Activated gamma-delta T cell (primary cell): ENCODE data around the gene ATP7B.

Experiments used
- DNase-seq: peaks from one replicate; lab custom pipeline; 2025; lab: John Stamatoyannopoulos, UW

Gene ATP7B

DNA sequence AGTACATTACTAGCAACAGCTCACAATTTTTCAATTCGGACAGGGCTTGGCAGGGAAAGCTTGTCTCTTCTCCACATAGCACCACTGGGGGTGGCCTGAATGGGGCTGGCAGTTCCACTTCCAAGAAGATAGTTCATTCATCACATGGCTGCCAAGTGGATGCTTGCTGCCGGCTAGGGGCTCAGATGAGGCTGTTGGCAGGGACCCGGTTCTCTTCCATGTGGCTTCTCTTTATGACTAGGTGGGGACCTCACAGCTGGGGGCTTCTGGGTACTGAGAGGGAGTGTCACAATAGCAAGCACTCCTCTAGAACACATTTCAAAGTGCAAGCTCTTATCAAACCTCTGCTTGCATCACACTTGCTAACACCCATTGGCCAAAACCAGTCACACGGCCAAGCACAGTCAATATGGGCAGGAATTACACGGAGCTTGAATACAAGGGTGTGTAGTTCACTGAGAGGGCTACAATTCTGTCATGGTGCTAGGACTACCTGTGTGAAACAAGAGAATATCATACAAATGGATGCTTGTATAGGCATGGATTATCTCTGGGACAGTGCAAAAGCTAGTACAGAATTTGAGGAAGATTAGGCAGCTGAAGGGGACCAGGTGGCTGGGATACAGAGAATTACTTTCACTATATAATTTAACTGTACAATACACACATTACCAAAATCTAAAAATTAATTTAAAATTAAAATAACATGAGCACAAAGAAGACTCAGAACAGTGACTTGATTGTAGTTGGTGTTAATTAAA lies 32.3 kb downstream of the ATP7B start:
- no peak for DNase-seq

DNA sequence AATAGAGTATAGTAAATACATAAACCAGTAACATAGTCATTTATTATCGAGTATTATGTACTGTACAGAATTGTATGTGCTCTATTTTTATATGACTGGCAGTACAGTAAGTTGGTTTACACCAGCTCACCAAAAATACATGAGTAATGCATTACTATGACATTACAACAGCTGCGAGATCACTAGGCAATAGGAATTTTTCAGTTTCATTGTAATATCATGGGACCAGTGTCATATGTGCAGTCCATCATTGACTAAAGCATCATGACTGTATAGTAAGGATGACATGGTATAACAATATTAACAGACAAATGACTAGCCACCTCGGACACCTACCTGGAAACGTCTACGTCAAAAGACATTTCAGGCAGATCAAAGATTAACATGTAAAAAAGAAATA lies 33.6 kb downstream of the ATP7B start:
- DNase-seq: no peak

DNA sequence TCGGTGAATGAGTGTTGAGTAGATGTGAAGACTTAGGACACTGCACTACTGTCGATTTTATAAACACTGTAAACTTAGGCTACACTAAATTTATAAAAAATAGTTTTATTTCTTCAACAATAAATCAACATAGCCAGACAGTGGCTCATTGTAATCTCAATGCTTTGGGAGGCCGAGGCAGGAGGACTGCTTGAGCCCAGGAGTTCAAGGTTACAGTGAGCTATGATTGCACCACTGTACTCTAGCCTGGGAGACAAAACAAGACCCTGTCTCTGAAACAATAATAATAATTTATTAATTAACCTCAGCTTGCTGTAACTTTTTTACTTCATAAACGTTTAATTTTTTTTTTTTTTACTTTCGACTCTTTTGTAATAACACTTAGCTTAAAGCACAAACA lies 34.4 kb downstream of the ATP7B start:
- no peak for DNase-seq

DNA sequence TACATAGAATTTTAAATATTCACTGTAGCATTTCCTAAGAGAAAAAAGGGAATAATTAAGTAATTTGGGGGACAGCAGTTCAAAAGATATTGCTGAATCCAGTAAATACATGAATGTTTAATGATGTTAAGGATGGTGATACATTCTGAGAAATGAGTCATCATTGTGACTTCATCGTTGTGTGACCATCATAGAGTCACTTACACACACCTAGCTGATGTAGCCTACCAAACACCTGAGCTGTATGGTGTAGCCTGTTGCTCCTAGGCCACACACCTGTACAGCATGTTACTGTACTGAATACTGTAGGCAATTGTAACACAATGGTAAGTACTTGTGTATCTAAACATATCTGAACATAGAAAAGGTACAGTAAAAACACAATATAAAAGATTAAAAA lies 34.8 kb downstream of the ATP7B start:
- DNase-seq: no peak

DNA sequence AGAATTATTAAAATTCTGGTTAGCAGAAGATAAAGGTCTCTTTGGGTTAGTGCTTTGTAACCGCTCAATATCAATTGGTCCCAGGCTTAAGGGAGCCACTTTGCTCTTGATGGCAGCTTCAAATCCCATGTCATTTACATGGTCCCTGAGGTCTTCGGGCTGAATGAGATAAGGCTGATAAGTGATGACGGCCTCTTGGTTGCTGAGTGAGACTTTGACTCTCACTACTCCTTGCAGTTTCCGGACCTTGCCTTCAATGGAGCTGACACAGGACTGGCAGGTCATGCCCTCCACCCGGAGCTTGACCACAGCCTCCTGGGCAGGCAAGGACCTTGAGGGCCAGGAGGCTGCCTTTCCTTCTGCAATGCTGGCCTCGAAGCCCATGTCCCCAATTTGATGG lies 36.8 kb downstream of the ATP7B start:
- no peak for DNase-seq

DNA sequence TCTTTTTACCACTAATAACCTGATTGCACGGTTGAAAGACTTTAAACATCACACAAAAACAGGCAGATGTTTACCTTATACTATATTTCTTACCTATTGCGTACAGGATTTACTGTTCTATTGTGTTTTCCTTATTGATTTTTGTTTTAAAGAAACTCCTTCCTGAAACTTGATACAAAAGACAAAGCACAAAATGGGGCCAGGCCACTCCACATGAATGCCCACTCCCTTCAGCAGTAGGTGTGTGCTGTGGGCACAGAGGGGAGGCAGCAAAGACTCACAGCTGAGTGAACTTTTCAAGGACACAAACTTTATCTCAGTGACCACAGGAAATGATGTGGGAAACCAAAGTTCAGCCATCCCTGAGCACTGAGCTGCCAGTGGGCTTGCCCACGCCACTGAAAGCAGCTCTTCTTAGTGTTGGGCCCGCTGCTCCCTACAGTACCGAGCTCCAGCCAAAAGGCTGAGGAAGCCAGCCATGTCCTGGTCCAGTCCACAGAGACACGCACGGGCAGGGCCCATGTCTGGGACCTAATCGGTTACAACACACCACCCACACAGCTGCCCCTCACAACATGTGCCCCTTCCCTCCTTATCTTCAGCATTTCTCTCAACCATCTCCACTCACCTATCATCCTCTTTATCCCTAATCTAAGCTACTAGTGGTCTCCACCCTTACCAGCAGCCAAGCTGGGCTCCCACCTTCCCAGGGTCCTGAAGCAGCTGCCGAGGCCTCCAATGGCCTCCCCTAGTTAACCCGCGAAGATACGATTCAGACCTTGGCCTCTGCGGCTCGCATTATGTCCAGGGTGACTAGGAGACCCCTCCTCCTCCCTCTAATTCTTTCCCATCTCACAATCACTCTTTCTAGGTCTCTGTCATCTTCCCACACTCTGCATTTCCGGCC lies 39.5 kb downstream of the ATP7B start:
- DNase-seq: no peak

DNA sequence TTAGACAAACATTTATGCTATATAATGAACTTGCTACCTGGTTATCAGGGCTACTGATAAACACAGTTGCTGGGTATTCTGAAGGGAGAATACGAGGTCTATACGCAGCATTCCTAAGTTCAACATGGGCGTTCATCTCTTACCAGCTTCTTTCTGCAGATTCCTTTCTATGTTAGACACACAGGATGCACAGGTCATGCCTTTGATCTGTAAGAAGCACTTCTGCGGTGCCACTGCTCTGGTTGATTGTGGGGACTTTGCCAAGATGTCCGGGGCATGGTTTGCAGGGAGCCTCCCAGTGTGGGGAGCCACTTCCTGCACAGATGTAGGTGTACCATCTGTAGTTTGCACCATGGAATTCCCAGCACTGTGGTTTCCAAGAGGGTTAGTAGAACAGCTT lies 40.9 kb downstream of the ATP7B start:
- no peak for DNase-seq

DNA sequence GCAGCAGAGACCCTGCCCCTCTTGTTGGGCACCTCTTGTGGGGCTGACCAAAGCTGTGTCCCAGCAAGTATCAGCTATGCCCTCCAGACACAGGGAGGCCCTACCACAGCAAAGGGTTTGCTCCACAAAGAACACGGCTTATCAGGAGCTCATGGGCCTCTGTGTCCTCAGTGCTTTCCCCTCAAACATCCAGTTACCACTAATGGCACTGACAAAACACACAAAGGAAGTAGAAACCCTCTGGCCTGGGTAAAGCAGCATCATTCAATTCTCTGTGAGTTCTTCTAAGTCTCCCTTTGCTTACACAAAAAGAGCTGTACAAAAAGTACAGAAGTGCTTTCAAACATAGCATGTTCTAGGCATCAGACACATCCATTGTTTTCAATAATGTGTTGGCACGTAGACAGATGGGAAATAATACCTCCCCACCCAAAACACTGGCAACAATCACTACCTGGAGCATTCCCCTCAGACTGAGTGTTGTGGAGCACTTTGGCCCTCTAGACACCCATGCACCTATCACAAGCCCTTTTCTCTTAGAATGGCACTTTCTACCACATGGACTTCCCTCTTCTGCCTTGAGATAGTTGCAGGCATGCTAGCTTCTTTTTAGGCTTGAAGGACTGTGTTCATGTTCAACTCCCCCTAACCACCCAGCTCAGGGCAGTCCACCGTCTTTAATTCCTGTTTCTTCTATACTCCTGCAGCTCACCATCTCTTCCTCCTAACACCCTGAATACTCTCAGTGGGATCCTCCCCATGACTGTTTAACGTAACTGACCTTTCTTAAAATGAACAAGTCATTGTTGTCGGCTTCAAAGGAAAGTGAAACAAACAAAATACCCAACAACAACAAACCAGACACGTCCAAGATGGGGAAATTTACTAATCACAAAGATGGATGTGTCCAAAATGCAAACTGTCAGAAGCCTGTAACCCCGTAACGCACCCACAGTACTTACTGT lies 43.5 kb downstream of the ATP7B start:
- no peak for DNase-seq

DNA sequence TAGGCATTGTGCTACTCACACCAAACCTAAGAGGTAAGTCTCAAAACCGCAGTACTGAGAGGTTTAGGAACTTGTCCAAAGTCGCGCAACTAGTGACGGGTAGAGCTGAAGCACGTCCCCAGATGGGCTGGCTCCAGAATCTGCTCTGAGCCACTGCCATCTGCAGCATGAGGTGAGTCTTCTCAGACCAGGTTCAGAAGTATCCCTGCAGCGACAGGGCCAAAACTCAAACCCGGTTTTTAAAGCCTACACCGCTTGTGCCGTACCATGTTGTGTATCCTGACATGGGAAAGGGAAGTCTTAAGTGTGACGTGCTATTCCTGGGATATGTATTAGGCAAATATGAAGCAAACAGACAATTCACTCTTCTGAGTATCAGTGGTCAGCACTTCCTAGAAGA lies 45.1 kb downstream of the ATP7B start:
- DNase-seq: no peak

DNA sequence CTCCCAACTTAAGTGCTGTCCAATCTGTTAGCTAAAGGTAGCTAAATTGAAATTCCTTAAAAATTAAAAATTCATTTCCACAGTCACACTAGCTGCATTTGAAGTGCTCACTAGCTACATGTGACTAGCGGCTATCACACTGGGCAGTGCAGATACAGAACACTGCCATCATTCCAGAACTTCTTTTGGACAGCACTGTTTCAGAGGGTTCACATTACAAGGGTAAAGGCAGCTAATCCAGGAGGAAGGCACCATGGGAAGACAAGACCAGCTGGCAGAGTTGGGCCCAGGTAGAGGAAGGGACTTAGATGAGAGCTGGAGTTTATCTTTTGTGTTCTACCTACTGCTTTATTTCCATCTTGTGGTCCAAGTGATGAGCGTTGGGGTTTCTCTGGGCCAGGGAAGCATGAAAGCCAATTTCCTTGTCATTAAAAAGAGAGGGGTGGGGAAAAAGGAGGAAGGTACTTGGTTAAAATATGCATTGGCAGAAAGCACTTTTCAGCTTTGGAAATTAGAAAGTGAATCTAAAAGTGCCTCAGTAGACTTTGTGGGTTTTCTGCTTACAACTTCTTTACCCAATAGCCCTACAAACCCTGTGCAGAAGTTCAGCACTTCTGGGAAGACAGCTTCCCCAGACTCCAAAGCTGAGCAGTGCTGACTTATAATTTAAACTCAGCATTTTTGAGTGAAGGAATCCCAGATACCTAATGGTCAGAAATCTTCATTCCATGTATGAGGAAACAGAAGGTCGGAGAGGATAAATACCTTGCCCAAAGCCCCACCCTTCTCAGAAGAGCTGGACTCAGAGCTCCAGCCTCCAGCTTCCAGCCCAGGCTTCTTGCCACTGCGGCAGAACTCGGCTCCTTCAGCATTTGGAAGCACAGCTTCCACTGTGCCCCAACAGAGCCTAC lies 49.5 kb downstream of the ATP7B start:
- no peak for DNase-seq

DNA sequence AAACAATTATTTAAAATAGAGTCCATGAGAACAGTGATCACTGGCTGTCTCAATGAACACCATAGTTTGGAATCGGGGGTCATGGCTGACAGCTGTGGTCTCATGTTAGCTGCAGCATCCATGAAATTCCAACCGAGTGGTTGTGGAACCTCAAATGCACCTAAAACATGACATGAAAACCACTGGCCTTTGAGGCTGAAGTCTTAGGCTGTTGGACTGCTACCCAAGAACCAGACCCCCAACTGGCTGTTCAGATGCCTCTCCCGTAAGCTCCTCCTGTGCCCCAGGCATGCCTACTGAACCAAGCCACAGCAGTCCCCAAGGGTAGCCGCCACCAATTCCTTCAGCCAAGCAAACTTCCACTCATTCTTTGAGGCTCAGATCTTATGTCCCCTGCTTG lies 50.5 kb downstream of the ATP7B start:
- DNase-seq: no peak

DNA sequence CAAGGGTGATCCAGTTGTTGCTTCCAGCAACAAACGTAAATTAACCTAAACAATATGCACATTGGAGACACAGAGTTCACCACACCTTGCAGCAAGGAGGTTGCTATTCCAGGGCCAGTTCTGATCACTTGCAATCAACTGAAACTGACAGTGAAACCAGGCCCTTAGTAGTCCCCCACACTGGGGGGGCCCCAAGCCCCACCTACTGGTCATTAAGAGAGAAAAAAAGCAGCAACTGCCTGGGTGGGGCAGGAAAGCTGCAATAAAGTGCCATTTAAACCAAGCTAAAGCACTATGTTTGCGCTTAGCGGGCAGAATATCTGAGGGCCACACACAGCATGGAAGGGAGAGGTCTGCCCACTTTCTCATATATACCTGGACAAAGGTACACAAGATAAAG lies 51.5 kb downstream of the ATP7B start:
- DNase-seq: no peak

DNA sequence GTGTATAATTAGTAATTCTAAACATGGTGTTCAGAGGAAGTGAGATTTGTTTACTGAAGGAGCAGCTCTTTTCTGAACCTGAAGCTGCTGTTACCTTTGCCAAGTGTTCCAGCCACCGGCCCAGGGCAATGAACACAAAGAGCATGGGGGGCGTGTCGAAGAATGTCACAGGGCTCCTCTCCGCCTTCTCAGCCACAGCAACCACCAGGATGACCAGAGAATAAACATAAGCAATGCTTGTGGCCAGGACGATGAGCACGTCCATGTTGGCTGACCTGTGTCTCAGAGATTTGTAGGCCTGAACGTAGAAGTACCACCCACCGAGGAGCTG lies 53.1 kb downstream of the ATP7B start:
- no peak for DNase-seq

DNA sequence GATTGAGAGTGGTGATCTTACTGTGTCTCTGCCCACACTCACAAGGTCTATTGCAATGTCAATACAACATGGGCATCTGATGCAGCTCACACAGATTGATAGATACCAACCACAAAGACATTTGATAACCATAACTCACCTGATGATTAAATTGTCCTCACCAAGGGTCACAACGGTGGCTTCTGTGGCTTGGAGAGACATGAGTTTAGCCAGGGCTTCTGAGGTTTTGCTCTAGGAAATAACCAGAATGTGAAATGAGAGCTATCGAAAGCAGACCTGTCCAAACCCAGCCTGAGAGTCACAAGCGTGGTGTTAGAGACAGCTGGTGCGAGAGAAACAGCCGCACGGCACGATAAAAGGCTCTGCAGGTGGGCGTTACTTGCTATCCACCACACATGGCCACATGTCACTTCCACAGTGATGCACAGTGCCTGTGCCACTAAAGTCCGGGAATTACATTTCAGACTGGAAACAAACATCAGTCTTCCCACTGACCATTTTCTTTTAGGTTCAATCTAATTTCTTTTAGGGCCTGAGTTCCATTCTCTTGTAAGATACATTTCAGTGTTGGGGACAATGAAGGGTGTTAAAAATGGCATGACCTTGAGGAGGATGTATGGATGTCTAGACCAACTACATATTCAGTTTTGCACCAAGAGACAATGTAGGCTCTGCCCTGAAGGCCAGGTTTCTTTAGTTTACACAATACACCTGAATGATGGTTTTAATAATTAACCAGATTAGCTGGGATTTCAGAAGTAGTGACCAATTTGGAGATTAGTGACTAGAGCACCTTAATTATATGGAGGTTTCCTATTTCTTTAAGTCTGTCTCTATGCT lies 53.7 kb downstream of the ATP7B start:
- DNase-seq: no peak

DNA sequence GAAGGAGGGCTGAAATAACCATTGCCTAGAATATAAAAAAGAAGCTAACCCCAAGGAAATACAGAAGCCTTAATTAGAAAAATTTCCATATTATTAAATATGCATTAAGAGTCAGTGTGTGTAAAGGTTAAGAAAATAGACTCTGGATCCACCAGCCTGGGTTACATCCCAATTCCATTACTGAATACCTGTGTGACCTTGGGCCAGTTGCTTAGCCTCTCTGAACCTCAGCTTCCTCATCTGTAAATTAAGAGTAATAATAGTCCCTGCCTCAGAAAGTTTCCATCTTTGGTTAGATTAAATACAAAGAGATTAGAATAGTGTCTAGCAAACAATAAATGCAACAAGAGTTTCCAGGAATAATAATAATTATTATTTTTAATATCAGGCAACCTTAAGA lies 54.5 kb downstream of the ATP7B start:
- DNase-seq: no peak

DNA sequence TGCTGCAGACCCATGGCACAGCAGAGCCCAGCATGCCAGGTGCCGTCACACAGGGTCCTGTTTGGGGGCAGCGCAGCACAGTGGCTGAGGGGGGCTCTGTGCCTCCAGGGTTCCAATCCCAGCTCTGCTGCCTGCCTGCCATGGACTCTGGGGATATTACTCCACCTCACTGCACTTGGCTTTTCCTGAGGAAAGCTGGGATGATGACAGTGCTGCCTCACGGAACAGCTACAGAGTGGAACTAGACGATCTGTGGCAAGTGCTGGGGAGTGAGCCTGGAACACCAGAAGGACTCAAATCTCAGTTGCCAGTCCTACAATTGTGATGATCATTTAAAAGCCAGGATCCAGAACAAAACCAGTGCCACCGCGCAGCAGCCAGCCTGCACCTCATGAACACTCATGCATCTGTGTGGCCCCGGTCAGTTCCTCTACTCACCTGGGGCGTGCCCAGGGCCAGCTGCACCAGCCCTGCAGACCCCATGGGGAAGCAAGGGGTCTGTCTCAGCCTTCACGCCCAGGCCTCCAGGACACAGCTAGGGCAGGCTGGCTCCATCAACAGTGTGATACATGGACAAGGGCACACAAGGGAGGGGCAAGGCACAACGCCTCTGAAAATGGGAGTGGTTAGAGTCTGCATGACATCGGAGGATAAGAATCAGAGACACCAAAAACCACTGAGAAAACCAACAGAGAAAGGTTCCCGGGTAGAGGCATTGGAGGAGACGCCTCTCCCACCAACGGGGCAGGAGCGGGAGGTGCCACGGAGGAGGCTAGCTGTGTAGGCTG lies 55.2 kb downstream of the ATP7B start:
- no peak for DNase-seq

DNA sequence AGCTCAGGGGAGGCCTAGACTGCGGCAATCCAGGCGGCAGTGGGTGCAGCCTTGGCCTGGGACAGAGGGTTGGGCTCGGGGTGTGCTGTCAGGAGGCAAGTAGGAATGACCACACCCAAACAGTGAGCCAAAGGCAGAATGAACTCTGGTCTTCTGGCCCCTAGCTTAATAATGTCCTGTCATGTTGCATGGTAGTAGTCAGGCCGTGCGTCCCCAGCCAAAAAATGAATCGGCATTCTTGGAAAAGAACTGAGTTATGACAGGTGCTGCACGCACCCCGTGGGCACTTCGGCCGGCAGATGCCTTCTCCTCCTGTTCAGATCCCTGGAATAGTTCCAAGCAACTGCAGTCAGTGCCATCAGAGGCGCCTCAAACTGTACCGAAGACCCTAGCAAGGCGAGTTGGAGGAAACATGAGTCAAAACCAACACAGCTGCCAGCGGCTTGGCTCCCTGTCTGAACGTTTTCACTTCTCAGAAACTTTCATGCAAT lies 55.9 kb downstream of the ATP7B start:
- no peak for DNase-seq

DNA sequence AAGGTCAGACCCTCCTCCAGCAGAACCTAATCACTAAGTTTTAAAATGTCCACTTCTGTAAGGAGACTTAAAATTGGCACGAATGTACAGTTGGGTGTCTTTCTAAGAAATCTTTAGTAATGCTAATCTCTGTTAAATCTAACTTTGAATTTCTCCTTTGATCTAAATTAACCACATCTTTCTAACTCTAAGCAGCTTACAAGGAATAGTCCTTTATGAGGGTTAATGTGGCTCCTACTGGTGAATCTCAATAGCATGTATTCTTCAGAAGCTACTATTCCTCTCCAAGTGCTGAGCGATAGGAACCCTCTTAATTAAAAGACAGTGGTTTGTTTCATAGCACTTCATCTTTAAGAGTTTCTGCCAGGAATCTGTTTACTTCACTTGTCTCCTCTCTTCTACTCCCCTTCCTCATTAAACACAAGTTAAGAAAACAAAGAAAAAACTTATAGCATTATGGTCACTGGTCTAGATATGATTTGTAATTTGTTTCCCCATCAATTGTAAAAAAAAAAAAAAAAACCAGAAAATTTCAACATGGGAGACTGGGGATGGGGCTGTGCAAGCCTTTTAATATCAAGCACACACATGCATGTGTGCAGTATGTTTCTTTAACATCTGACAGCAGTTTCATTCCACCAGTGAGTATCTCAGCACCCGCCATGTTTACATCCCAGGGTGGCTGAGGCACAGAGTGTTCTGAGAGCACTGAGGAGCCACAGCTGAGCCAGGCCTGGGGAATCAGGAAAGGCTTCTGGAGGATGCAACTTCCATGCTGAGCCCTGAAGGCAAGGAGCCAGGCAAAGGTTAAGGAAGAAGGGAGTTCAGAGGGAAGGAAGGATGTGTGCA lies 57.7 kb downstream of the ATP7B start:
- no peak for DNase-seq
